Myocyte (in vitro differentiated cells): ENCODE results near the gene DUSP15. TPM values are rescaled to one million over a fixed set of nuclear protein-coding genes. Genes with fewer than 3 reads are reported as not detected.

ENCODE experiments used
- DNase-seq: peaks from one replicate; pipeline ENCODE4 v3.0.0-alpha.2; 2012; ENCODE audit warnings: low read depth
- total RNA-seq: library from RNA; depleted of rRNA; stranded (reverse); fragments of >200 nt; gene quantifications from 2 replicates; pipeline ENCODE4 v1.2.3, GENCODE V29; 2014

Gene DUSP15
- total RNA-seq, 1 donor from 2014 or later = 0.64 TPM

GRCh38 chr20:31896049-31896448 lies 25.7 kb upstream of the DUSP15 start:
- no peak for DNase-seq

- DNase-seq = peak; percentile 75
Observed at GRCh38 chr20:31894980-31895675, 24.8 kb upstream of the DUSP15 start.

GRCh38 chr20:31890646-31891045 lies 20.3 kb upstream of the DUSP15 start:
- no peak for DNase-seq

GRCh38 chr20:31883829-31884228 lies 13.5 kb upstream of the DUSP15 start:
- no peak for DNase-seq

- no peak for DNase-seq
Observed at GRCh38 chr20:31881945-31882344, 11.6 kb upstream of the DUSP15 start.

- DNase-seq = peak; percentile 96
Observed at GRCh38 chr20:31879143-31879987, 9.0 kb upstream of the DUSP15 start.

- DNase-seq = no peak
Observed at GRCh38 chr20:31877684-31878083, 7.4 kb upstream of the DUSP15 start.

GRCh38 chr20:31875671-31876070 lies 5.3 kb upstream of the DUSP15 start:
- no peak for DNase-seq

- DNase-seq = no peak
Observed at GRCh38 chr20:31872406-31872805, 2.1 kb upstream of the DUSP15 start.

GRCh38 chr20:31871618-31871954 lies 1.3 kb upstream of the DUSP15 start:
- no peak for DNase-seq

GRCh38 chr20:31870726-31871617 lies 645 bp upstream of the DUSP15 start:
- DNase-seq = no peak

- no peak for DNase-seq
Observed at GRCh38 chr20:31869673-31869941, 720 bp downstream of the DUSP15 start.

- DNase-seq = no peak
Observed at GRCh38 chr20:31868853-31869672, 1.3 kb downstream of the DUSP15 start.

- no peak for DNase-seq
Observed at GRCh38 chr20:31866221-31866620, 4.1 kb downstream of the DUSP15 start.

- DNase-seq = no peak
Observed at GRCh38 chr20:31864521-31865400, 5.6 kb downstream of the DUSP15 start.

GRCh38 chr20:31863296-31864085 lies 6.8 kb downstream of the DUSP15 start:
- no peak for DNase-seq

GRCh38 chr20:31862506-31862905 lies 7.8 kb downstream of the DUSP15 start:
- DNase-seq = no peak

GRCh38 chr20:31862157-31862470 lies 8.2 kb downstream of the DUSP15 start:
- DNase-seq = no peak

GRCh38 chr20:31861385-31862156 lies 8.8 kb downstream of the DUSP15 start:
- no peak for DNase-seq
